Thymus (tissue), 11 donors: ENCODE data around the gene FBXW5. TPM values are rescaled to one million over a fixed set of nuclear protein-coding genes. Genes with fewer than 3 reads are reported as not detected.

Experiments used
- DNase-seq, 9 donors: peaks; one replicate each; pipeline ENCODE4 v3.0.0-alpha.2; 2013; ENCODE audit warnings: low spot score in 9 of 9, low read depth in 6 of 9, missing footprints in 1 of 9
- H3K27ac ChIP-seq, 2 donors: one replicate each; pipeline ENCODE4 v1.5.1; 2013; ENCODE audit warnings: control low read depth in 1 of 2, low read depth in 1 of 2, low read length in 1 of 2, mild to moderate bottlenecking in 1 of 2, moderate library complexity in 1 of 2
- H3K27me3 ChIP-seq, 2 donors: one replicate each; pipeline ENCODE4 v1.5.1; 2013; ENCODE audit warnings: low read length in 1 of 2; ENCODE audit not compliant: control insufficient read depth in 2 of 2, insufficient read depth in 1 of 2
- H3K36me3 ChIP-seq, 2 donors: one replicate each; pipeline ENCODE4 v1.5.1; 2013; ENCODE audit warnings: low read length in 1 of 2, mild to moderate bottlenecking in 1 of 2, moderate library complexity in 1 of 2; ENCODE audit not compliant: control insufficient read depth in 2 of 2, insufficient read depth in 2 of 2
- H3K4me1 ChIP-seq, 2 donors: one replicate each; pipeline ENCODE4 v1.5.1; 2013; ENCODE audit warnings: low read length in 2 of 2; ENCODE audit not compliant: control insufficient read depth in 2 of 2, insufficient read depth in 2 of 2
- H3K4me3 ChIP-seq, 2 donors: one replicate each; pipeline ENCODE4 v1.5.1; 2013; ENCODE audit warnings: low read length in 2 of 2, control low read depth in 1 of 2, mild to moderate bottlenecking in 1 of 2
- H3K9me3 ChIP-seq, 2 donors: one replicate each; pipeline ENCODE4 v1.5.1; 2013; ENCODE audit warnings: low read length in 1 of 2, mild to moderate bottlenecking in 1 of 2; ENCODE audit not compliant: control insufficient read depth in 2 of 2, insufficient read depth in 1 of 2
- WGBS: extraction: QIAGEN DNeasy Blood & Tissue Kit; methylation state at CpG from one replicate; pipeline ENCODE4 v1.1.7; 2013; 5-methylcytosine and 5-hydroxymethylcytosine counted together
- polyA plus RNA-seq: library from polyadenylated mRNA; stranded (reverse); fragments of 200-250 nt; gene quantifications from one replicate; pipeline ENCODE4 v1.2.3, GENCODE V29; 2013
- total RNA-seq: library from RNA; stranded (reverse); fragments of 120-200 nt; gene quantifications from one replicate; pipeline ENCODE4 v1.2.4, GENCODE V29; 2013
- donor health status: healthy.

The FBXW5 gene
- total and polyA plus RNA-seq, 2 donors = 101 to 162 TPM

DNA sequence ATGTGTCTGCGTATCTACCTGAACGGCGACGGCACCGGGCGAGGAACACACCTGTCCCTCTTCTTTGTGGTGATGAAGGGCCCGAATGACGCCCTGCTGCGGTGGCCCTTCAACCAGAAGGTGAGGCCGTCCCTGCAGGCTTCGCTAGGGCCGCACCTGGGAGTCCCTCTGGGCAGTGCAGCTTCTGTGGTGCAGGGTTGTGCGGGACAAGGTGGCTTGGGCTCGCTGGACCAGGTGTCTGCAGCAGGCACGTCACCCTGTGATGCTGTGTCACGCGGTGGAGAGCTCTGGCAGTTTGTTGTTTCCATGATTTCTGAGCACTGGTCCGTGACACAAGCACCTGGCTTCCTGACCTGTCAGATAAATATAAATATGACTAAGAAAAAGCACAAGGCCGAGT, 20.7 kb downstream of the FBXW5 start:
- peaks cover 66 to 77% of the 10 kb centered on the region in 2 donors for H3K36me3 ChIP-seq
- DNase-seq = no peak
- H3K9me3 ChIP-seq = no peaks in the 10 kb centered on the region
- 95% methylated on average over 19 of the region's 19 CpGs for WGBS
- peak overlapping the region in 1 of 2 donors; percentile 80 for H3K27ac ChIP-seq
- H3K4me1 ChIP-seq = peaks cover 0 to 3% of the 10 kb centered on the region in 2 donors
- H3K4me3 ChIP-seq = no peak overlapping the region
- no peaks in the 10 kb centered on the region for H3K27me3 ChIP-seq

DNA sequence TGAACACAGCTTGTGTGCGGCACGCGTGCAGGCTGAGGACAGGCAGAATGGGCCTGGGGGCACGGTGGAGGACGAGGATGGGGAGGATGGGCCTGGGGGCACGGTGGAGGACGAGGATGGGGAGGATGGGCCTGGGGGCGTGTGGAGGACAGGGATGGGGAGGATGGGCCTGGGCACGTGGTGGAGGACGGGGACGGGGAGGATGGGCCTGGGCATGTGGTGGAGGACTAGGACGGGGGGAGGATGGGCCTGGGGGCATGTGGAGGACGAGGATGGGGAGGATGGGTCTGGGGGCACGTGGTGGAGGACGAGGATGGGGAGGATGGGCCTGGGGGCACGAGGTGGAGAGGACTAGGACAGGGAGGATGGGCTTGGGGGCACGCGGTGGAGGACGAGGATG, 22.0 kb downstream of the FBXW5 start:
- Histone ChIP-seq H3K36me3 (peaks cover 62 to 71% of the 10 kb centered on the region in 2 donors), H3K4me1 (peaks cover 0 to 3% of the 10 kb centered on the region in 2 donors), H3K27me3 (no peaks in the 10 kb centered on the region), H3K9me3 (no peaks in the 10 kb centered on the region), H3K27ac (no peak overlapping the region), H3K4me3 (no peak overlapping the region)
- 96% methylated on average over 19 of the region's 19 CpGs for WGBS
- no peak for DNase-seq

DNA sequence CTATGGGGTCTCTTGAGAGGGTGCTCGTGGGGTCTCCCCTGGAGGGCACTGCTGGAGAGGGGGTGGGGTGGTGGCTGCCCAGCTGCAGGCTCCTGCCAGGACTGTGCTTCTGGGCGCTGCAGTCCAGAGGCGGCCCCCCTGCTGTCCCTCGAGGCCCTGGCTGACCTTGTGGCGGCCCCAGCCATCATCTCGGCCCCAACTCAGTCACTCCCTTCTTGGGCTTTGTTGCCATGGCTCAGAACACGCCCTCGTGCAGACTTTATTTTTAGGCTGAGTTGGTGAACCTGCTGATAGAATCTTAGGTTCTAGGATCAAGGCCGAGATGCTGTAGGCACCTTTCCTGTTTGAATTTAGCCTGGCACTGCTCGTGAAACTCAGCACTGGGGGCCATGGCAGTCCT, 22.8 kb downstream of the FBXW5 start:
- 94% methylated on average over 10 of the region's 10 CpGs for WGBS
- no peaks in the 10 kb centered on the region for H3K27me3 ChIP-seq
- no peak overlapping the region for H3K27ac ChIP-seq
- H3K4me3 ChIP-seq = no peak overlapping the region
- no peak for DNase-seq
- H3K9me3 ChIP-seq = no peaks in the 10 kb centered on the region
- H3K4me1 ChIP-seq = peaks cover 0 to 3% of the 10 kb centered on the region in 2 donors
- peaks cover 64 to 74% of the 10 kb centered on the region in 2 donors for H3K36me3 ChIP-seq

DNA sequence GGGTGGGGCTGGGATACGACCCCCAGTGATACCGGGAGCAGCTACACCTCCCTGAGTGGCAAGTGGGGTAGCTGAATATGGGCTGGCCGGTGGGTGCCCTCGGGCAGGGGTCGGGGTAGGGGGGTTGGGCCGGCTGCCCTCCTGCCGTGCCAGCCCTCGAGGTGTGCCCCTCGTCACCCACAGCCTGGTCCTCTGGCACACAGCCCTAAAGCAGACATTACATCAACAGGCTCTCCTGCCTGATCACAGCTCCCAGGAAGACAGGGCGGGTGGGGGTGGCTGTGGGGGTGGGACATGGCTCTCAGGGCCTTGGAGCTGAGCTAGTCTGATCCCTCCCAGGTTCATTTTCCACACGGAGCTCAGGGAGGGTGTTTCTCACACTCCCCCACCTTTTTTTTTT, 23.2 kb downstream of the FBXW5 start:
- peaks cover 64 to 74% of the 10 kb centered on the region in 2 donors for H3K36me3 ChIP-seq
- WGBS = 95% methylated on average over 11 of the region's 11 CpGs
- H3K27ac ChIP-seq = no peak overlapping the region
- no peak overlapping the region for H3K4me3 ChIP-seq
- H3K9me3 ChIP-seq = no peaks in the 10 kb centered on the region
- peaks cover 0 to 3% of the 10 kb centered on the region in 2 donors for H3K4me1 ChIP-seq
- H3K27me3 ChIP-seq = no peaks in the 10 kb centered on the region
- DNase-seq = no peak

DNA sequence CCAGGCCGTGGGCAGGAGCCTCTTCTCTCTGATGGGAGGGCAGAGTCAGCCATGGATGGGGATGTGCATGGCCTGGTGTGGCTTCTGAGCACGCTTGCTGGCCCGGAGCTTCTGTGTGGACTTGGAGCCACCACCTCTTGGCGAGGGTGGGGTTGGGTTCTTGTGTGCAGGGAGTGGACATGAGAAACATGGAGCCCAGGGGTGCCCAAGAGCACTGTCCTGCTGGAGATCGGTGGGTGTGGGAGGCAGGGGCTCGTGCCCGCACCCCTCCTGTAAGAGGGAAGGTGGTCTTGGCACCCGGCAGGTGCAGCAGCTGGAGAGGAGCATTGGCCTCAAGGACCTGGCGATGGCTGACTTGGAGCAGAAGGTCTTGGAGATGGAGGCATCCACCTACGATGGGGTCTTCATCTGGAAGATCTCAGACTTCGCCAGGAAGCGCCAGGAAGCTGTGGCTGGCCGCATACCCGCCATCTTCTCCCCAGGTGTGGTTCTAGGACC, 23.8 kb downstream of the FBXW5 start:
- WGBS = 96% methylated on average over 14 of the region's 14 CpGs
- H3K4me3 ChIP-seq = no peak overlapping the region
- no peaks in the 10 kb centered on the region for H3K27me3 ChIP-seq
- no peaks in the 10 kb centered on the region for H3K9me3 ChIP-seq
- H3K36me3 ChIP-seq = peaks cover 64 to 71% of the 10 kb centered on the region in 2 donors
- H3K27ac ChIP-seq = no peak overlapping the region
- no peak for DNase-seq
- H3K4me1 ChIP-seq = peaks cover 0 to 3% of the 10 kb centered on the region in 2 donors

DNA sequence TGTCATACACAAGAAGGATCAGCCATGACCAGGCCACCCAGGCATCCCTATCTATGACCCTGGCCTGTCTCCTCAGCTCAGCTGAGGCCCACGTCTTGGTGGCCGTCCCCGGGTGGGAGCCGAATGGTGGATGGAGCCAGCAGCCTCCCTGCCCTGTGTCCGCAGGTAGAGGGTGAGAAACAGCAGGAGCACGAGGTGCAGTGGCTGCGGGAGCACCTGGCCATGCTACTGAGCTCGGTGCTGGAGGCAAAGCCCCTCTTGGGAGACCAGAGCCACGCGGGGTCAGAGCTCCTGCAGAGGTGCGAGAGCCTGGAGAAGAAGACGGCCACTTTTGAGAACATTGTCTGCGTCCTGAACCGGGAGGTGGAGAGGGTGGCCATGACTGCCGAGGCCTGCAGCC, 24.5 kb downstream of the FBXW5 start:
- peaks cover 64 to 70% of the 10 kb centered on the region in 2 donors for H3K36me3 ChIP-seq
- H3K4me1 ChIP-seq = peaks cover 0 to 3% of the 10 kb centered on the region in 2 donors
- DNase-seq = no peak
- 99% methylated on average over 15 of the region's 15 CpGs for WGBS
- H3K27me3 ChIP-seq = no peaks in the 10 kb centered on the region
- no peak overlapping the region for H3K4me3 ChIP-seq
- H3K9me3 ChIP-seq = no peaks in the 10 kb centered on the region
- no peak overlapping the region for H3K27ac ChIP-seq

DNA sequence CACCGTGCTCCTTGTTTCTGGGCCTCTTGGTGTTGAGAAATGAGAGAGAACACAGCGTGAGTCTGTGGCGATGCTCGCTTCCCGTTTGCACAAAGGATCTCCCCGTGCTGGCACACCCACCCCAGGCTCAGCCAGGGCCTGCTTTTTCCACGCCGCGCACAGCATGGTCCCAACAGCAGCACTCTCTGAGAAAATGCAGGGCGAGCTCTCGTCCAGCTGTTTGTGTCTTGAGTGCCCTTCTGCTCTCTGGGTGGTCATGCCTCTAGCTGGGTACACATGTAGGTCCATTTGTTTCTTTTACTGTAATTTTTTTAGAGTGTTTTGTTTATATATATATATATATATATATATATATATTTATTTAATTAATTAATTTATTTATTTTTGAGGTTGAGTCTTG, 26.6 kb downstream of the FBXW5 start:
- DNase-seq = no peak
- no peaks in the 10 kb centered on the region for H3K27me3 ChIP-seq
- peaks cover 69 to 71% of the 10 kb centered on the region in 2 donors for H3K36me3 ChIP-seq
- H3K9me3 ChIP-seq = no peaks in the 10 kb centered on the region
- H3K27ac ChIP-seq = no peak overlapping the region
- H3K4me3 ChIP-seq = no peak overlapping the region
- no peaks in the 10 kb centered on the region for H3K4me1 ChIP-seq
- WGBS = 98% methylated on average over 11 of the region's 11 CpGs

DNA sequence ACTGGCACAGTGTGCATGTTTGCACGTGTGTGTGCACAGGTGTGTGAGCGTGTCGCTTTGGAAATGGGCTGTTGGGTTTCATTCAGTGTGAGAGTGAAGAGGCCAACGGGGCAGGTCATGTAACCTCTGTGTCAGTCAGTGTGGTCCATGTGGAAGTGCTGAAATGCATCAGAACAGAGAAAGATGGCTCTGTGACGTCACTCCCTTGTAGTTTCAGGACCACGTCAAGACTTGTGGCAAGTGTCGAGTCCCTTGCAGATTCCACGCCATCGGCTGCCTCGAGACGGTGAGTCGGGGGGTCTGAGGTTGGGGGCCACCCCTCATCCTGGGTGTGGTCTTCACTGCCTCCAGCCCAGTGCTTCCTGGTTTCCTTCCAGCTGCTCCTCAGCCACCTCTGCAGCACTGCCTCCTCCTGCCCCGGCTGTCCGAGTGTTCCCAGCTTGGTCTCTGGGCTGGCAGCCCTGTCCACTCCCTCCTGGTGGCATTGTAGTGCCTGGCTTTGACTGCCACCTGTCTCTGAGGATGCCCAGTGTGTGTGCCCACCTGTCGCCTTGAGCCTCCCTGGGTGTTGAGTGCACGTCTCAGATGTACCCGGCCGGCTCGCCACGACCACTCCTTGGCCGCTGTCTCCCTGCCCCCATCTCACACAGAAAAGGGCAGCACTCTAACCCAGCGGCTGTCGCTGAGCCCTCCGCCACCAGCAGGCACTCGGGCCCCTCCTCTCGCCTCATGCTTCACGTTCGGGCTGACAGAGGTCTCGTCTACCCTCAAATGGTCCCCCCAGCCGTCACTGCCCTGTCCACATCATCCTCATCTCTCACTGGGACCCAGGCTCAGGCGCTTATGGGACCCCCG, 28.0 kb downstream of the FBXW5 start:
- no peak for DNase-seq
- Histone ChIP-seq H3K4me3 (no peak overlapping the region), H3K9me3 (no peaks in the 10 kb centered on the region), H3K4me1 (no peaks in the 10 kb centered on the region), H3K27ac (no peak overlapping the region), H3K27me3 (no peaks in the 10 kb centered on the region), H3K36me3 (peaks cover 58 to 67% of the 10 kb centered on the region in 2 donors)
- 97% methylated on average over 32 of the region's 32 CpGs for WGBS

DNA sequence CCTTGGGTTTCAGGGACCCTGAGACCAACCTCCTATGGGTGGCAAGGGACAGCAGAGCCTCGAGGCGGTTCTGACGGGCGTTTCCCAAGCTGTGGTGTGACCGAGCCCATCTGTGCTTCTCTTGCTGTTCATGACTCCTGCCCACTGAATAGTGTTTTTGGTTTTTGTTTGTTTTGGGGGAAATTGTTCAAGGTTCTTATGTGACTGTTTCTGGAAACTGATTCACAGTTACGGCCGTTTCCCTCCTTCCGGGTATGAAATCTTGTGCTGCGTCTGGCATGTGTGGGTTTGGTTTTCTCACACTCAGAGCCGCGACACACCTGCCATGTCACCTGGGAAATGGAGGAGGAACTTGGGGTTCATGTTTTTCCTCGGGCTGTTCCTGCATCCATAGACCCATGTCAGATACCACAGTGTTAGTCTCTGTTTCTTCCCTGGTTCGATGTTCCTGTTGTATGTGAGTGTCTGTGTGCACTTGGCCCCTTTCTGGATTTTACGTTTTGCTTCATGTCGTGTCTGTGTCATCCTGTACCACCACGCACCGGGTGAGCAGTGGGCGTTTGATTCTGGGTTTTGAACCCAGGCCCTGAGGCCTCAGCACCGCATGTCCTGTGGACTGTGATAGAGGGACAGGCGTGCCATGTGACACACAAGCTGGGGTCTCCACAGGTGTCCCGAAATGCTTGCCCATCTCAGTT, 28.8 kb downstream of the FBXW5 start:
- H3K4me3 ChIP-seq = no peak overlapping the region
- peaks cover 55 to 64% of the 10 kb centered on the region in 2 donors for H3K36me3 ChIP-seq
- H3K9me3 ChIP-seq = no peaks in the 10 kb centered on the region
- H3K27ac ChIP-seq = no peak overlapping the region
- no peaks in the 10 kb centered on the region for H3K4me1 ChIP-seq
- WGBS = 92% methylated on average over 21 of the region's 21 CpGs
- H3K27me3 ChIP-seq = no peaks in the 10 kb centered on the region
- no peak for DNase-seq
